Suprapubic skin (tissue), 4 donors: Measurements from ENCODE around the gene HIVEP3.

Experiments used
- CTCF ChIP-seq, 2 donors: fragments of 200-600 bp in 1 of 2; fragments of 450-650 bp in 1 of 2; sonication (generic) in 1 of 2; IDR thresholded peaks; one replicate each; pipeline ENCODE4 v1.5.1; 2016 to 2019; ENCODE audit warnings: antibody characterized with exemption in 2 of 2, mild to moderate bottlenecking in 1 of 2, moderate library complexity in 1 of 2
- EP300 ChIP-seq: sonication (generic); formaldehyde crosslinking; IDR thresholded peaks from one replicate; pipeline ENCODE4 v1.6.1; 2017; ENCODE audit warnings: antibody characterized with exemption
- POLR2A ChIP-seq, 2 donors: fragments of 450-650 bp; IDR thresholded peaks; one replicate each; pipeline ENCODE4 v1.6.1; 2017; ENCODE audit warnings: antibody characterized with exemption in 2 of 2, mild to moderate bottlenecking in 2 of 2, moderate library complexity in 2 of 2
- POLR2AphosphoS5 ChIP-seq, 3 donors: sonication (generic); formaldehyde crosslinking; IDR thresholded peaks; one replicate each; pipeline ENCODE4 v1.6.1; 2017; ENCODE audit warnings: antibody characterized with exemption in 3 of 3

DNA sequence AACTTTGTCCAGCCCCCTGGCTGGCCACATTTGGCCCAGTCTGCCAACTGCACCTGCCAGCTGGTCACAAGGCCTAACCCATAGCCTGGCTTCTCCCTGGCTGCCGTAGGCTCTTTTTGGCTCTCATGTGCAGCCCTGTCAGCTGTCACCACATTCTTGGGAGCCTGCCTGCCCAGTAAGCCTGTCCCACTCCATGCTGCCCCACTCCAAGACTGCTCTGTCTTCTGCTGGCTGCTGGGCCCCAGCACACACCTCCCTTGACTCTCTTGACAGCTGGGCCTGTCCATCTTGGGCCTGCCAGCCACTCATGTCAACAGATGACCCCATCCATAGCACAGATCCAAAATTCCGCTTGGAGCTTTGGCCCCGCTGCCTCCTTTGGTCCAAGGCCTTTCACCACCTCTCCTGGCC lies 360.0 kb downstream of the HIVEP3 start:
- TF ChIP-seq POLR2A (IDR thresholded peaks at IDR 0.05) (no peak), CTCF (IDR thresholded peaks at IDR 0.05) (no peak), POLR2AphosphoS5 (IDR thresholded peaks at IDR 0.05) (no peak), EP300 (no peak)
